Measurements from ENCODE around the gene MPST.

MPST gene

DNA sequence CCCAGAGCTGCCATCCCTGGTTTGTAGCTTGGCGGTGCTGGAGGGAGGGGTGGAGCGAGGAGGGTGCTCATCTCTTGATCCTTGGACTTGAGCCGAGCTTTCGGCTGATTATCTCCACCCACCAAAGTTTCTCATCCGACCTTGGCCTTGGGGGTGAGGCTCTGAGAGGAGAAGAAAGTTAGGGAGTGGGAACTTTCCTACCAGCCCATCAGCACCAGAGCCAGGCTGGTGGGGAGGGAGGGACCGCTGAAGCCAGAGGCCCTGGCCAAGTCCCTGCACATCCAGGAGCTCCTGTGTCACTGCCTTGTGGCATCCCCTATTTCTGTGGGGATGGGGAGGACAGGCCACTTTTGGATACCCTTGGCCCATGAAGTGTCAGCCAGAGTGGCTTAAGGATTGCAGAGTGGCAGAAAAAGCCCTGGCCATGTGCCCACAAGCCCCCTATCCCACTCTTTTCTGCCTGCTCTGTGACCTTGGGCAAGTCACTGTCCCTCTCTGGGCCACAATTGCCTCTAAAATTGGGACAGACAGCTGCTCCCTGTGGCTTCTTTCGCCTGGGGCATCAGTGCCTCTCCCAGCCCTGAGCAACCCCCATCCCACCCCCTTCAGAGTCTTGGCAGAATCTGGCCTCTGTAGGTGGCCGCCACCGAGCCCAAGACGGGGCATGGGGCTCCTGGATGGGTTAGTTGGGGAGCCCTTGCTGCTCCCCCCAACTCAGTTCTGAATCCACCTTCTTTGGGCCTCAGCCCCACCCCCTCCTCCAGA lies 42.3 kb downstream of the MPST start:
- Histone ChIP-seq H3K27ac (ENCODE audit: low read length) (no peak overlapping the region), H3K79me2 (ENCODE audit: low read length) (no peaks in the 10 kb centered on the region), H3K4me3 (ENCODE audit: low read length) (peak overlapping the region; percentile 25), H3K4me2 (ENCODE audit: low read length) (peak overlapping the region; percentile 59), H3K27me3 (ENCODE audit: low read depth, low read length) (no peaks in the 10 kb centered on the region), H4K20me1 (ENCODE audit: insufficient read depth, low read length) (no peaks in the 10 kb centered on the region), H3K4me1 (ENCODE audit: low read length) (peaks cover 18% of the 10 kb centered on the region), H3K9me3 (ENCODE audit: insufficient read depth, low read length) (no peaks in the 10 kb centered on the region), H3K36me3 (replicated peaks; ENCODE audit: low read depth, low read length) (peaks cover 26% of the 10 kb centered on the region), H3K9ac (ENCODE audit: low read length) (no peak overlapping the region), H2AFZ (ENCODE audit: low read depth, low read length) (no peak overlapping the region)
- no peak for TF ChIP-seq EZH2phosphoT487 (IDR thresholded peaks at IDR 0.05; ENCODE audit: low read depth)
- TF ChIP-seq, protein P1, sequence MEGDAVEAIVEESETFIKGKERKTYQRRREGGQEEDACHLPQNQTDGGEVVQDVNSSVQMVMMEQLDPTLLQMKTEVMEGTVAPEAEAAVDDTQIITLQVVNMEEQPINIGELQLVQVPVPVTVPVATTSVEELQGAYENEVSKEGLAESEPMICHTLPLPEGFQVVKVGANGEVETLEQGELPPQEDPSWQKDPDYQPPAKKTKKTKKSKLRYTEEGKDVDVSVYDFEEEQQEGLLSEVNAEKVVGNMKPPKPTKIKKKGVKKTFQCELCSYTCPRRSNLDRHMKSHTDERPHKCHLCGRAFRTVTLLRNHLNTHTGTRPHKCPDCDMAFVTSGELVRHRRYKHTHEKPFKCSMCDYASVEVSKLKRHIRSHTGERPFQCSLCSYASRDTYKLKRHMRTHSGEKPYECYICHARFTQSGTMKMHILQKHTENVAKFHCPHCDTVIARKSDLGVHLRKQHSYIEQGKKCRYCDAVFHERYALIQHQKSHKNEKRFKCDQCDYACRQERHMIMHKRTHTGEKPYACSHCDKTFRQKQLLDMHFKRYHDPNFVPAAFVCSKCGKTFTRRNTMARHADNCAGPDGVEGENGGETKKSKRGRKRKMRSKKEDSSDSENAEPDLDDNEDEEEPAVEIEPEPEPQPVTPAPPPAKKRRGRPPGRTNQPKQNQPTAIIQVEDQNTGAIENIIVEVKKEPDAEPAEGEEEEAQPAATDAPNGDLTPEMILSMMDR (IDR thresholded peaks at IDR 0.05; ENCODE audit: low read depth, low read length): no peak

GRCh38 chr22:37062376-37062675 lies 42.8 kb downstream of the MPST start:
- H4K20me1 ChIP-seq (ENCODE audit: insufficient read depth, low read length): no peaks in the 10 kb centered on the region
- no peaks in the 10 kb centered on the region for H3K9me3 ChIP-seq (ENCODE audit: insufficient read depth, low read length)
- peaks cover 18% of the 10 kb centered on the region for H3K4me1 ChIP-seq (ENCODE audit: low read length)
- H3K79me2 ChIP-seq (ENCODE audit: low read length): no peaks in the 10 kb centered on the region
- H3K36me3 ChIP-seq (replicated peaks; ENCODE audit: low read depth, low read length): peaks cover 27% of the 10 kb centered on the region
- no peak overlapping the region for H3K9ac ChIP-seq (ENCODE audit: low read length)
- no peak overlapping the region for H2AFZ ChIP-seq (ENCODE audit: low read depth, low read length)
- no peak overlapping the region for H3K27ac ChIP-seq (ENCODE audit: low read length)
- no peak overlapping the region for H3K4me3 ChIP-seq (ENCODE audit: low read length)
- no peak for TF ChIP-seq EZH2phosphoT487 (IDR thresholded peaks at IDR 0.05; ENCODE audit: low read depth)
- TF ChIP-seq, protein P1 (IDR thresholded peaks at IDR 0.05; ENCODE audit: low read depth, low read length): no peak
- H3K4me2 ChIP-seq (ENCODE audit: low read length): no peak overlapping the region
- H3K27me3 ChIP-seq (ENCODE audit: low read depth, low read length): no peaks in the 10 kb centered on the region

- no peaks in the 10 kb centered on the region for H3K79me2 ChIP-seq (ENCODE audit: low read length)
- H3K27me3 ChIP-seq (ENCODE audit: low read depth, low read length): no peaks in the 10 kb centered on the region
- TF ChIP-seq EZH2phosphoT487 (IDR thresholded peaks at IDR 0.05; ENCODE audit: low read depth): no peak
- peaks cover 32% of the 10 kb centered on the region for H3K36me3 ChIP-seq (replicated peaks; ENCODE audit: low read depth, low read length)
- no peaks in the 10 kb centered on the region for H3K9me3 ChIP-seq (ENCODE audit: insufficient read depth, low read length)
- no peaks in the 10 kb centered on the region for H4K20me1 ChIP-seq (ENCODE audit: insufficient read depth, low read length)
- peaks cover 18% of the 10 kb centered on the region for H3K4me1 ChIP-seq (ENCODE audit: low read length)
- no peak overlapping the region for H3K9ac ChIP-seq (ENCODE audit: low read length)
- no peak overlapping the region for H3K27ac ChIP-seq (ENCODE audit: low read length)
- no peak overlapping the region for H2AFZ ChIP-seq (ENCODE audit: low read depth, low read length)
- H3K4me2 ChIP-seq (ENCODE audit: low read length): no peak overlapping the region
- no peak overlapping the region for H3K4me3 ChIP-seq (ENCODE audit: low read length)
Observed at GRCh38 chr22:37062702-37063381, 43.3 kb downstream of the MPST start.

DNA sequence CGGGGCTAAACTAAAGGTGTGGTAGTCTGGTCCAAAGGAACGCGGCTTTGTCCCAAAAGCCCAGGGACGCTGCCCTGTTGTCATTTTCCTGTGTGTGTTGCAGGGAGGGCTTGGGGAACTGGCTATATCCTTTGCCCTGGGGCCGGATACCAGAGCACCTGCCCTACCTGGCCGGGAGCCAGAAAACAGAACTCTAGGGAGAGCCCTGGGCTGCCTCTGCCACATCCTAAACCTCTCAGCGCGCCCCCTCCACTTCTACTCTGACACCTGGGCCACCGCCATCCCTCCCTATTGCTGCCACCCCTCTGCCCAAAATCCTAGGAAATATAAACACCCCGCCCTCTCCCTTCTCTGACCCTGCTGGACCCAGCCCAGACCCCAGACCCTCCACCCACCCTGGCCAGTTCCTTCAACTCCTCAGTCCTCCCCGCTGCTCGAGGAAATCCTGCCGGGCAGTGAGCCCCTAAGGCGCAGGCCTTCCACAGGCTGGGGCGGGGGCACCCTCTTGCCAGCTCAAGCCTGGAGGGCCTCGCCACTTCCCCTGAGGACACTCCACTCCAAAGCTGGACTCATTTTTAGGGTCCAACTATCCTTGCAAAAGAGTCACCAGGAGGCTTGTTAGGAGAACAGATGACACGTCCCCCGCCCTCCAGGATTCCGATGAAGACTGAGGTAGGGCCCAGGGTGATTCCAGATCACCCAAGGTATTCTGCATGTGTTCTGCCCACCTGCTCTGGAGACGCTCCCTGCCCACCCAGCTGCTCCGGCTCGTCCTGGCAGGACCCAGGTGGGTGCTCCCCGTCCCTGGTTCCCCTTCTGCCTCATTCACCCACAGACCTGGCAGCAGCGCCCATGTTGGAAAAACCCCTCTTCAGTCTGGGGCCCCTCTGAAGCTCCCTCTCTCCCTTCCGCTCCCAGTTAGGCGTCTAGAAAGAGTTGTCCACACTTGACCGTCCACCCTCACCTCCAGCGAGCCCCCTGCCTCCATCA lies 44.2 kb downstream of the MPST start:
- Histone ChIP-seq H3K27me3 (ENCODE audit: low read depth, low read length) (no peaks in the 10 kb centered on the region), H3K27ac (ENCODE audit: low read length) (no peak overlapping the region), H2AFZ (ENCODE audit: low read depth, low read length) (no peak overlapping the region), H3K4me2 (ENCODE audit: low read length) (no peak overlapping the region), H3K4me3 (ENCODE audit: low read length) (no peak overlapping the region), H3K9me3 (ENCODE audit: insufficient read depth, low read length) (no peaks in the 10 kb centered on the region), H3K36me3 (replicated peaks; ENCODE audit: low read depth, low read length) (peaks cover 41% of the 10 kb centered on the region), H4K20me1 (ENCODE audit: insufficient read depth, low read length) (0 out of 2 replicates have a peak, but pooled peaks cover 7% of the 10 kb centered on the region), H3K79me2 (ENCODE audit: low read length) (no peaks in the 10 kb centered on the region), H3K4me1 (ENCODE audit: low read length) (peaks cover 18% of the 10 kb centered on the region), H3K9ac (ENCODE audit: low read length) (no peak overlapping the region)
- TF ChIP-seq EZH2phosphoT487 (IDR thresholded peaks at IDR 0.05; ENCODE audit: low read depth): no peak
- TF ChIP-seq, protein P1 (IDR thresholded peaks at IDR 0.05; ENCODE audit: low read depth, low read length): no peak

Measured in OCI-LY3 (cell line).